ENCODE results near the gene KIAA0825.
"Not testable (repeated sequence)": the region's sequence is repeated elsewhere in the genome, so short reads cannot be mapped to it uniquely, and the experiment has no call there.

DNA sequence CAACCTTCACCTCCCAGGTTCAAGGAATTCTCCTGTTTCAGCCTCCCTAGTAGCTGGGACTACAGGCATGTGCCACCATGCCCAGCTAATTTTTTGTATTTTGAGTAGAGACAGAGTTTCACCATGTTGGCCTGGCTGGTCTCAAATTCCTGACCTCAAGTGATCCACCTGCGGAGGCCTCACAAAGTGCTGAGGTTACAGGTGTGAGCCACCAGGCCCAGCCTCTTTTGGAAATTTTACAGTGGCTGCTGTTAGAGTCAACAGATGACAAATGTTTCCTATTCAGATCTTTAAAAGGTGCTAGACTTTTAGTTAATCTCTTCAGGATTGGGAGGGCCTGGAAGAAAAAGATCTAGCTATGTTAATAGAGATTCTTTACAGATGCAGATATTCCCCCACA lies 45.1 kb downstream of the KIAA0825 start:
- TF ChIP-seq, protein P1, sequence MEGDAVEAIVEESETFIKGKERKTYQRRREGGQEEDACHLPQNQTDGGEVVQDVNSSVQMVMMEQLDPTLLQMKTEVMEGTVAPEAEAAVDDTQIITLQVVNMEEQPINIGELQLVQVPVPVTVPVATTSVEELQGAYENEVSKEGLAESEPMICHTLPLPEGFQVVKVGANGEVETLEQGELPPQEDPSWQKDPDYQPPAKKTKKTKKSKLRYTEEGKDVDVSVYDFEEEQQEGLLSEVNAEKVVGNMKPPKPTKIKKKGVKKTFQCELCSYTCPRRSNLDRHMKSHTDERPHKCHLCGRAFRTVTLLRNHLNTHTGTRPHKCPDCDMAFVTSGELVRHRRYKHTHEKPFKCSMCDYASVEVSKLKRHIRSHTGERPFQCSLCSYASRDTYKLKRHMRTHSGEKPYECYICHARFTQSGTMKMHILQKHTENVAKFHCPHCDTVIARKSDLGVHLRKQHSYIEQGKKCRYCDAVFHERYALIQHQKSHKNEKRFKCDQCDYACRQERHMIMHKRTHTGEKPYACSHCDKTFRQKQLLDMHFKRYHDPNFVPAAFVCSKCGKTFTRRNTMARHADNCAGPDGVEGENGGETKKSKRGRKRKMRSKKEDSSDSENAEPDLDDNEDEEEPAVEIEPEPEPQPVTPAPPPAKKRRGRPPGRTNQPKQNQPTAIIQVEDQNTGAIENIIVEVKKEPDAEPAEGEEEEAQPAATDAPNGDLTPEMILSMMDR (IDR thresholded peaks at IDR 0.05) = not testable (repeated sequence)
- not testable (repeated sequence) for TF ChIP-seq POLR2A (IDR thresholded peaks at IDR 0.05); EP300 (IDR thresholded peaks at IDR 0.05; ENCODE audit: low read depth); POLR2AphosphoS5 (IDR thresholded peaks at IDR 0.05)
